NCI-H1694 (cell line): ENCODE data around the gene TBCK.
"Not testable (repeated sequence)": the region's sequence is repeated elsewhere in the genome, so short reads cannot be mapped to it uniquely, and the experiment has no call there.

Source experiments
- DNase-seq: peaks from one replicate; lab custom pipeline; 2025; lab: John Stamatoyannopoulos, UW

TBCK gene

DNA sequence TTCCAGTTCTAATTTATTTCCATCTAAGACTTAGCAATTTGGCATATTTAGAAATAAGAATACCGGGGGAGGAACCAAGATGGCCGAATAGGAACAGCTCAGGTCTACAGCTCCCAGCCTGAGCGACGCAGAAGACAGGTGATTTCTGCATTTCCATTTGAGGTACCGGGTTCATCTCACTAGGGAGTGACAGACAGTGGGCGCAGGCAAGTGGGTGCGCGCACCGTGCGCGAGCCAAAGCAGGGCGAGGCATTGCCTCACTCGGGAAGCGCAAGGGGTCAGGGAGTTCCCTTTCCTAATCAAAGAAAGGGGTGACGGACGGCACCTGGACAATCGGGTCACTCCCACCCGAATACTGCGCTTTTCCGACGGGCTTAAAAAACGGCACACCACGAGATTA, 102.7 kb downstream of the TBCK start:
- DNase-seq = not testable (repeated sequence)

DNA sequence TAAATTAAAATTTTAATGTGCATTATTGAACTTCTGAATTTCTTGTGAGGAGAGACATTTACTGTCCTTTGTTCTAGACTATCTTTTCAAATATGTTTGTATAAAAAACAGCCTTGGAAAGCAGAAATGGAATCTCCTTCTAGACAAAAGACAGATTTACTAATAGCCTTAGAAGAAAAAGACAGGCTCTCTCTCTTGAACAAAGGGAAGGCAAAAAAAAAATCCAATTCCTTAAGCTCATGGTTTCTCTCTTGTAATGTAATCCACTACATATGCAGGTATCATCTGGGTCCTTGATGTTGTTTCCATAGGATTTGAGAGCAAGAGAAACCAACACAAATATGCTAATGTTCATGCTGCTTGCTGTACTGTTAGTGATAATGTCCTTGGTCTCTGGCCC, 106.0 kb downstream of the TBCK start:
- DNase-seq = no peak

DNA sequence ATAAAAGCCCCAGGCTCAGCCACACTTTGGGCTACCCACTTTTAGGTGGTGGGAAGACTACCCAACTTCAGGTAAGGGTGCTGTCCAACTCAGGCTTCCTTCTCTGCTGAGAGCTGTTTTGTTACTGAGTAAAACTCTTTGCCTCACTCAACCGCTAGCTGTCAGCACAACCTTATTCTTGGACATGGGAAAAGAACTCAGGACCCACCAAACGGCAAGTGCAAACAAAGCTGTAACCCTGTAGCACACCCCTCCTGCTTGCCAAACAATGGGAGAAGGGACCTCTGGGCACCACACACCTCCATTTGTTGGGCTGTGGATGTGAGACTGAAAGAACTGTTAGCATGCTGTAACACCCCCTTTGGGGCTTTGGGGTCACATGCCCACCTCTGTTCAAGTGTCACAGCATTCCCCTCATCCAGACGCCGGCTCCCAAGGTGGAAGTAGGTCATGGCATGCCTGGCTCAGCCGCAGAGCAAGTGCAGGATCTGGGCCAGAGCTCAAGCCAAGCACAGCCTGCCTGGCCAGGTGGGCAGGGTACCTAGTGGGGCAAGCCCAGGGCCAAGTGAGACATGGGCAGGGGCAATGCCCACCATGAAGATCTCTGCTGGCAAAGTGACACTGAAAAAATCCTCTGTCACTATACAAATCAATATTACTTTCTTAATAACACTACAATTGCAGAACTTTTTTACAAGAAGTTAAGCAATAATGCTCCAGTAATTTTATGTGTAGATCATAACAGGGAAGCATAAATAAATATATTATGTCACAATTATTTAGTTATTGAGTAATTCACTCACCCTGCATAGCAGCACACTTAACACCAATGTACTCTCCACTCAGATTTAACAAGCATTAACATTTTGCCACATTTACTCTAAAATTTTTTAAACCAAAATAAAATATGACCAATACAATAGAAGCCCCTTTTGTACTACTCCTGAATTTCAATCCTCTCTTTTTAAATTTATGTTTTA, 107.2 kb downstream of the TBCK start:
- no peak for DNase-seq

DNA sequence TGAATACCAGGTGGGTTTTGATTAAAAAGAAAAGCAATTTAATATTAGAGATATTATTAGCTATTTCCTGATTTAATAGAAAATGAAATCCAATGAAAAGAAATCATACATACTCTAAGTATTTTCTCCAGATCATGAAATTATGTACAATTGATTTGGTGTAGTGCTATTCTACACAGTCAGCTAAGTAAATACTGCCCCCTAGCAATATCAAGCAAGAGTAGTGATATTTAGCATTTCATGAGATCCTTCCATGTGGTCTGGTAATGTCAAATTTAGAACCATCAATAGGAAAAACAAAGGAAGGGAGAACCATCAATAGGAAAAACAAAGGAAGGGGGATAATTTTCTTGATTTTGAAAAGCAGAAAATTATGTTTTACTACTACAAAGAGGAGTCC, 114.6 kb downstream of the TBCK start:
- DNase-seq = peak; percentile 1

DNA sequence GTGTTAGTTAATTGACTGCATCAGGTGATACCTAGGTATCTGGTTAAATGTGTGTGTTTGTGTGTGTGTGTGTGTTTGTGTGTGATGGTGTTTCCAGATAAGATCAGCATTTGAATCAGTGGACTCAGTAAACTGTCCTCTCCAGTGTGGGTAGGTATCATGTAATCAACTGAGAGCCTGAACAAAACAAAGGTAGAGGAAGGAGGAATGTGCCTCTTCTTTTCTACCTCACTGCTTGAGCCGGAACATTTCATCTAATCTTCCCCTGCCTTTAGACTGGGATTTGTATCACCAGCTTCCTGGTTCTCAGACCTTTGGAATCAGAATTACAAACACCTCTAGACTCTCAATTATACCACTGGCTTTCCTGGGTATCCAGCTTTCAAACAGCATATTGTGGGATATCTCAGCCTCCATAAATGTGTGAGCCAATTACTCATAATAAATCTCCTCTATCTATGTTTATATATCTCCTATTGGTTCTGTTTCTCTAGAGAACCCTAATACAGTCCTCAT, 120.5 kb downstream of the TBCK start:
- DNase-seq = no peak

DNA sequence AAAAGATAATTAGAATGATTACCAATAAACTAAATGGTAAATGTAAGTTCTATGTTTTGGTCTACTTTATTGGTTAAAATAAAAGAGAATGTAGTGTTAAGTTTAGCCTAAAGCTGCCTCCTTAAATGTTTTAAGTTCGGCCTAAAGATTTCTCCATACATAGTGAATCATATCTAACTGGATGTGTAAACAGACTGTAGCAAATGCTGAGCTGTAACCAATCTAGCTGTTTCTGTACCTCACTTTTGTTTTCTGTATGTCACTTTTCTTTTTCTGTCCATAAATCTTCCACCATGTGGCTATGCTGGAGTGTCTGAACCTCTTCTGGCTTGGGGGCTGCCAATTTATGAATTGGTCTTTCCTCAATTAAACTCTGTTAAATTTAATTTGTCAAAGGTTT, 121.2 kb downstream of the TBCK start:
- DNase-seq = no peak

DNA sequence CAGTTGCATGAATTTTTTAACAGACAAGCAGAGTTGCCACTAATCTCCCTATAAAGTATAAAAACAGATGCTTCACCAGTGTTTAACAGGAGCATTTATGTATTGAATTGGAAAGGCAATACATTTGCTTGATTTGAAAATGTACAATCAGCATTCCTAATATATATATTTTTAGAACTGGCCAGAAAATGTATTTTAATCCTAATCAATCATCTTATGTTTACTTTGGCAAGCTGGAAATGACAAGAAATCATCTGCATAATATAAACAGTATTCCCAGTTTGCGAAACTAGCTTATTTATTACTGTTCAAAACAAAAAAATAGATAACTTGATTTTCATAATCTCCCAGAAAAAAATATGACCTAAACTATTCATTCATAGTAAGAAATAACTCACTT, 123.9 kb downstream of the TBCK start:
- no peak for DNase-seq

DNA sequence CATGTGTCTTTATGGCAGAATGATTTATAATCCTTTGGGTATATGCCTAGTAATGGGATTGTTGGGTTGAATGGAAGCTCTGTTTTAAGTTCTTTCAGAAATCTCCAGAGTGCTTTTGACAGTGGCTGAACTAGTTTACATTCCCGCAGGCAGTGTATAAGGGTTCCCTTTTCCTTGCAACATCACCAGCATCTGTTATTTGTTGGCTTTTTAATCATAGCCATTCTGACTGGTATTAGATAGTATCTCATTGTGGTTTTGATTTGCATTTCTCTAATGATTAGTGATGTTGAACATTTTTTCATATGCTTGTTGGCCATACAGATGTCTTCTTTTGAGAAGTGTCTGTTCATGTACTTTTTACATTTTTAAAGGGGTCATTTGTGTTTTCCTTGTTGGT, 129.8 kb downstream of the TBCK start:
- DNase-seq = no peak

DNA sequence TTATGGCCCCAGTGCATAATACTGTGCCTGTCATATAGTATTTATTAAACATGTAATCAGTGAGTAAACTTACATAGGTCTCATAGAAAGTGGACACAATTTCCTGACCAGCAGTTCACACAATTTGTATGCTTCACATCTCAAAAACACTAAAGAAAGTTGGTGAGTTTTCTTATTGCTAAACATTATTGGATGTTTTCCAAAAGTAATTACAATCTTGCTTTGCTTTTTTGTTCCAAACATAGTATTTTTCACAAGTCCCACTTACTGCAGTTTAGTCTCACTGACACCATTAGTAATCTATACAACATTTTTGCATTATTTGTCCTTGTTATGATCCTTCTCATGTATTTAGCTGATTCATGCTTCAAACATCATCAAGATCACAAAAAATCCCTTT, 132.5 kb downstream of the TBCK start:
- no peak for DNase-seq

DNA sequence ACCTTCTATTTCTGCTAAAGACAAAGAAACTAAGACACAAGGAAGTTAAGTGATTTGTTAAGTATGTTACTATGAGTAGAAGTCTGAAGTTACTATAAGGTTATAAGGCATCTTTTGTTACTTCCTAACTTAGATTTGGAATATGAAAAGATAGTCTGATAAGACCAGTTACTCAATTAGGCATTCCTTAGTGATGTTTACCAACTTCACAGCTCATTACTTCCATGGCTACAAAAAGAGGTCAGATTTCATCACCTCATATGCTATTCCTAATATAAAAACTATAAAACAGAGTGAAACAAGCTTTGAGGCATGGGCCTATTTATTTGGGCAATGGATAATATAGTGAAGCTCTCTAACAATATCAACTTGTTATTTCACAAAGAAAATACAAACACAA, 143.1 kb downstream of the TBCK start:
- no peak for DNase-seq

DNA sequence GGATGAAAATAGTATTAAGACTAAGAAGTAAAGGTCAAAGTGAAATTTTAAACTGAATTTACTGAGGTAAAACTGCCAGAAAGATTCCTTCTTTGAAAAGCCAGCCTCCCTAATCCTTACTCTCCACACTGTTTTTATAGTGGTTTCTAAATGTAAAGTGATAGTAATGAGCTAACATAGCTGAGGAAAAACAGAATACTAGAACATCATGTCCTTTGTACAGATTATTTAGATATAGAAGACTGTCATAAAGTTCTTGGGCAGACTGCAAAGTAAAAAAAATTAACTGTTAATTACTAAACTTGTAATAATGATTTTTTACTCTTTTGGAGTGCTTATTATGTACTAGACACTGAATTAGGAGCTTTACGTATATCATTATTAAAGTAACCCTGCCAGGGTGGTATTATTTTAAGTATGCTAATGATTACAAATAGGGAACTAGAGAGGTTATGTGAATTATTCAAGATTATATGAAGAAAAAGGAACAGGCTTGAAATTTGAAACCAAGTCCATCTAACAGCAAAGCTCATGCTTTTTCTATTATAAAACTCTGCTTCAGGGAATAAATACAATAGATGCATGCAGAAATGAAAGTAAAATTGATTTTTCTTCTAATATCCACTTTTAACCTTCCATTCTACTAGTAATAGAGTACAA, 150.5 kb downstream of the TBCK start:
- no peak for DNase-seq

DNA sequence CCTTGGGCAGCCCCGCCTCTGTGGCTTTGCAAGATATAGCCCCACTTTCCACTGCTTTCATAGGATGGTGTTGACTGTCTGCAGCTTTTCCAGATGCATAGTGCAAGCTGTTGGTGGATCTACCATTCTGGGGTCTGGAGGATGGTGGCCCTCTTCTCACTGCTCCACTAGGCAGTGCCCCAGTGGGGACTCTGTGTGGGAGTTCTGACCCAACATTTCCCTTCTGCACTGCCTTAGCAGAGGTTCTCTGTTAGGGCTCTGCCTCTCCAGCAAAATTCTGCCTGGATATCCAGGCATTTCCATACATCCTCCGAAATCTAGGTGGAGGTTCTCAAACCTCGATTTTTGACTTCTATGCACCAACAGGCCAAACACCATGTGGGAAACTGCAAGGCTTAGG, 153.7 kb downstream of the TBCK start:
- DNase-seq = no peak

DNA sequence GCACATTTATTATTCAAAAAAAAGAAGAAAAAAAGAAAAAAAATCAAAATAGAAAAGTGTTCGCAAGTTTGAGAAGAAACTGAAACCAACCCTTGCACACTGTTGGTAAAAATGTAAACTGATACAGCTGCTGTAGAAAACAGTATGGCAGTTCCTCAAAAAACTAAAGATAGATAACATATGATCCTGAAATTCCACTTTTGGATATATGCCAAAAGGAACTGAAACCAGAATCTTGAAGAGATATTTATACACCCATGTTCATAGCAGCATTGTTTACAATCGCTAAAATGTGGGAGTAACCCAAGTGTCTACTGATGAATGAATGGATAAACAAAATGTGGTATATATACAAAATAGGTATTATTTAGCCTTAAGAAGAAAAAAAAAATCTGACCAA, 155.4 kb downstream of the TBCK start:
- DNase-seq = no peak

DNA sequence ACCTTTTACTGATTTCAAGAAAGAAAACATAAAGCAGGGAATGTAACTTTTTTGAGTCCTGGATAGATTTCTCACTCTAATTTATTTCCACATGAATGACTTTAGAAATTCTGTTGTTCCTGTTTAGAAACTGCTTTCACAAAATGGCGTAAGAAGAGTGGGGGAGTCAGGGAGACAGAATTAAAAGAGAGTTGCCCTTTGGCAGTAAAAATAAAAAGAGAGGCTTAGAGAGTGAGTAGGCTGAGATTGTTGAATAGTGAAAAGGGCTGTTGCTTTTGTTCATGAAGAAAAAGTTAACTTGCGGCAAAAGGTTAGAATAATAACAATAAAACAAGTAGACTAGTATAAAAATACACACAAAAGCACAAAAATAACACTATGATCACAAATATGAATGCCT, 166.1 kb downstream of the TBCK start:
- DNase-seq = no peak

DNA sequence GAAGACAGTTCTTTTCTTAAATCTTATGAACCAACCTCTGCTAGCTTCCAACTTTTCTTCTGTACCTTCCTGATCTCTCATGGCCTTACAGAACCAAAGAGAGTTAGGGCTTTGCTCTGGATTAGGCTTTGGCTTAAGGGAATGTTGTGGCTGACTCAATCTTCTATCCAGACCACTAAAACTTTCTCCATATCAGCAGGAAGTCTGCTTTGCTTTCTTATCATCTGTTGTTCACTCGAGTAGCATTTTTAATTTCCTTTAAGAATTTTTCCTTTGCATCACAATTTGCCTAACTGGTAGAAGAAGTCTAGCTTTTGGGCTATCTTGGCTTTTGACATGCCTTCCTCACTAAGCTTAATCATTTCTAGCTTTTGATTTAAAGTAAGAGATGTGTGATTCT, 167.0 kb downstream of the TBCK start:
- DNase-seq = no peak

DNA sequence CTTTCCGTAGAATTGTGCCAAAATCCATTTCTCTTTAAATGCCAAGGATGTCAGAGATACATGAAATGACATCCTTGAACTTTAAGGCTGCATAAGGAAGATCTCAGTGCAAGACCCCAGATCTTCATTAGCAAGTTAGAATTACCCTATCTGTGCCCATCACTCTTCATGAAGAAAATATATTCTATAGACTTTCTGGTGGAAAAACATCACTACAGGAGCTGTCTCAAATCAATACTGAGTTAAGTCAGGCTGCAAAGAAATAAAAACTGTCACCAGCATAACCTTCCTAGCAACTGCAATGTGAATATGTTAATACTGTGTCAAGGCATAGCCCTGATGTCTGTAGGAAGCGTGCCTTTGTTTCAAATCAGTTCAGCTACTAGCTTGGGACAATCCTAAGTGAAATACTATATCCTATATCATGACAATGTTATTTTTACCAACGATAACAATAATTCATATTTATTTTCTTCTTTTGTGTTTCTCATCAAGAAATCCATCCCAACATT, 173.3 kb downstream of the TBCK start:
- DNase-seq = no peak

DNA sequence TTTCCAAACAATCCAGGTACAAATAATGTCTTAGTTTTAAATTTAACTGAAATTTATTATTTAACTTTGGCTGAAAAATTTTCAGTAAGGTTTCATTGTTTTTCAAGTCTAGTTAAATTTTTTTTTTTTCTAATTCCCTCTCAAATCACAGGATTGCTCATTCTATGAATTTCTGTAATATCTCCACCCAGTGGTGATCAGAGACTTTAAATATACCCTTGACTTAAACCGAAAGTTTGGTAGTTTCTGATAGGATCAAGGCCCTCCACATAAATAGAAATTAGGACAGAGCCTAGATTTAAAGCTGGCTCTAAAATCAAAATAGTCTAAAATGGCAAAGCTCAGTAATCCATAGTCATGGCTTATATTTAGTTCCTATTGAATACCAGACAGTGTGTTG, 175.4 kb downstream of the TBCK start:
- DNase-seq = no peak

DNA sequence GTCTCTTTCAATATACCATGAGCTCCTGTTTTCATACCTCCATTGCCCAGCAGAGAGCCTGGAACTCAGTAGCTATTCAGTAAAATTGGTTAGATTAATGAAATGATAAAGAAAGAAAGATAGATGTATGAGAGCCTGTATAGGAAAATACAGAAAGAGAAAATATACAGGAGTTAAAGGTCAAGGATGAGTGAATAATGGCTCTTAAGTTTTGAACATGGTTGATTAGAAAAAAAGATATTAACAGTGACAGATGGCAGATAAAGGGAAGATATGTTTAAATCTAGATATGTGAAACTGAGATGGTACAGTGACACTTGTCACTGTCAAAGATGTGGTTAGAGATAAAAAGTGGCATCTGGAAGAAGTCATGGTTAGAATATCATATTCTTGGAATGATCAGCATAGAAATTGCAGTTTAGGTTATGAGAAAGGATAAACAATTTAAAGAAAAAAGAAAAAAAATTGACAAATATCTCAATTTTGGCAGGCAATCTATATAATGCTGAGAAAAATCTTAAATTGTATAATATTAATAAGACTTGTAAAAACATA, 179.2 kb downstream of the TBCK start:
- no peak for DNase-seq

DNA sequence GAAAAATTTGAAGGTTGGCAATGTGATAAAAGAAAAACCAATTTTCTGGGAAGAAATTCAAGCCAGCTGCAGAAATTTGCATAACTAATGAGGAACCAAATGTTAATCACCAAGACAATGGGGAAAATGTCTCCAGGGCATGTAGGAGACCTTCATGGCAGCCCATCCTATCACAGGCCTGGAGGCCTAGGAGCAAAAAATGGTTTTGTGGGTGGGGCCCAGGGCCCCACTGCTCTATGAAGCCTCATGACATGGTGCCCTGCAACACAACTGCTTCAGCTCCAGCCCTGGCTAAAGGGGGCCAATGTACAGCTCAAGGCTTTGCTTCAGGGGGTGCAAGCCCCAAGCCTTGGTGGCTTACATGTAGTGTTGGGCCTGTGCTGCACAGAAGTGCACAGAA, 184.0 kb downstream of the TBCK start:
- no peak for DNase-seq

DNA sequence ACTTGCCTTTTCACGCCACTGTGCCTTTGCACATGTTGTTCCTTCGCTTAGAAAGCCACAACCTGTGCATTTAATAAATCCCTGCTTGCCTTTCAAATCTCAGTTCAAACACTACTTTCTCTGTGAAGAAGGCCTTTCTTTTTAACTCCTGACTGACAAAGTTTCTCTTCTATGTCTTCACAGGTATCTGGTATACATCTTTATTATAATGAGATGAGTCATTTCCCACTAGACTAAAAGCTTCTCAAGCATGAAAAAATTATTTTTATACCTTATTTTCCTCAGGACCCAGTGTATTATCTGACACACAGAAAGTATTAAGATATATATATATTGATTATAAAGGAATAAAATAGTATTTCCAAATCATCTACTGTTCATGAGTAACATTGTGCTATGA, 189.9 kb downstream of the TBCK start:
- DNase-seq = no peak

DNA sequence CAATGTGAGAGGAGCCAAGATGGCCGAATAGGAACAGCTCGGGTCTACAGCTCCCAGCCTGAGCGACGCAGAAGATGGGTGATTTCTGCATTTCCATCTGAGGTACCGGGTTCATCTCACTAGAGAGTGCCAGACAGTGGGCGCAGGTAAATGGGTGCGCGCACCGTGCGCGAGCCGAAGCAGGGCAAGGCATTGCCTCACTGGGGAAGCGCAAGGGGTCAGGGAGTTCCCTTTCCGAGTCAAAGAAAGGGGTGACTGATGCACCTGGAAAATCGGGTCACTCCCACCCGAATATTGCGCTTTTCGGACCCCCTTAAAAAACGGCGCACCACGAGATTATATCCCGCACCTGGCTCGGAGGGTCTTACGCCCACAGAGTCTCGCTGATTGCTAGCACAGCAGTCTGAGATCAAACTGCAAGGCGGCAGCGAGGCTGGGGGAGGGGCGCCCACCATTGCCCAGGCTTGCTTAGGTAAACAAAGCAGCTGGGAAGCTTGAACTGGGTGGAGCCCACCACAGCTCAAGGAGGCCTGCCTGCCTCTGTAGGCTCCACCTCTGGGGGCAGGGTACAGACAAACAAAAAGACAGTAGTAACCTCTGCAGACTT, 196.0 kb downstream of the TBCK start:
- not testable (repeated sequence) for DNase-seq

DNA sequence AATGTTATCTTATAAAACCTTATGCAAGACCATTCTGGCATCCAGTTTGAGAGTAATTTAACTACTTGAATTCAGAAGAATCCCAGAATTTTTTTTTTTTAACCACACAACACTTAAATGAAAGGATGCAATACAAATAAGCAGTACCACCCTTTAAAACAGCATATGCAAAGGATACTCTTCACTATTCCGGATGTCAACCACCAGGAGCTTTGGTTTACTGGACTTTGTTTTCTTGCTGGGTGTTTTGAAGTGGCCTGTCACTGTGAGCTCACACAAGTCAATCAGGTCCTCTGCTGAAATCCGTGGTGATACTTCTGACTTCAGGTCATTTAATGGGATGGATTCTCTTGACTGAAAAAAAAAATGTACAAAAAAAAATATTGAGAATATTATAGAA, 200.0 kb downstream of the TBCK start:
- no peak for DNase-seq
